Fibroblast of lung (primary cell): Measurements from ENCODE around the gene TPCN2.

Experiments used
- CTCF ChIP-seq, 2 donors: IDR thresholded peaks in 1 of 2; conservative IDR thresholded peaks in 1 of 2; 1 replicate in 1 of 2; 2 replicates in 1 of 2; pipeline ENCODE4 v1.5.1; 2011 to 2012; ENCODE audit warnings: low read length in 2 of 2, control low read depth in 1 of 2, inconsistent platforms in 1 of 2, low read depth in 1 of 2, mild to moderate bottlenecking in 1 of 2
- EZH2 ChIP-seq: IDR thresholded peaks from 2 replicates; pipeline ENCODE4 v1.5.1; 2012; ENCODE audit warnings: low read length, control low read depth, mild to moderate bottlenecking; ENCODE audit errors: missing control alignments

GRCh38 chr11:69093106-69093505 lies 44.4 kb downstream of the TPCN2 start:
- TF ChIP-seq CTCF (conservative IDR thresholded peaks at IDR 0.05 in 1 of 2, IDR thresholded peaks at IDR 0.05 in 1 of 2; ENCODE audit: low read depth in 1 of 2, low read length in 2 of 2): no peak
- TF ChIP-seq EZH2: no peak
